ENCODE measurements around the gene PTCHD1. TPM values are rescaled to one million over a fixed set of nuclear protein-coding genes. Genes with fewer than 3 reads are reported as not detected.

PTCHD1 gene
- total and polyA plus RNA-seq, 2 of the 13 experiments (the other 11 are each of a cell fraction or from before 2014, with no cell fraction given), result not detected

DNA sequence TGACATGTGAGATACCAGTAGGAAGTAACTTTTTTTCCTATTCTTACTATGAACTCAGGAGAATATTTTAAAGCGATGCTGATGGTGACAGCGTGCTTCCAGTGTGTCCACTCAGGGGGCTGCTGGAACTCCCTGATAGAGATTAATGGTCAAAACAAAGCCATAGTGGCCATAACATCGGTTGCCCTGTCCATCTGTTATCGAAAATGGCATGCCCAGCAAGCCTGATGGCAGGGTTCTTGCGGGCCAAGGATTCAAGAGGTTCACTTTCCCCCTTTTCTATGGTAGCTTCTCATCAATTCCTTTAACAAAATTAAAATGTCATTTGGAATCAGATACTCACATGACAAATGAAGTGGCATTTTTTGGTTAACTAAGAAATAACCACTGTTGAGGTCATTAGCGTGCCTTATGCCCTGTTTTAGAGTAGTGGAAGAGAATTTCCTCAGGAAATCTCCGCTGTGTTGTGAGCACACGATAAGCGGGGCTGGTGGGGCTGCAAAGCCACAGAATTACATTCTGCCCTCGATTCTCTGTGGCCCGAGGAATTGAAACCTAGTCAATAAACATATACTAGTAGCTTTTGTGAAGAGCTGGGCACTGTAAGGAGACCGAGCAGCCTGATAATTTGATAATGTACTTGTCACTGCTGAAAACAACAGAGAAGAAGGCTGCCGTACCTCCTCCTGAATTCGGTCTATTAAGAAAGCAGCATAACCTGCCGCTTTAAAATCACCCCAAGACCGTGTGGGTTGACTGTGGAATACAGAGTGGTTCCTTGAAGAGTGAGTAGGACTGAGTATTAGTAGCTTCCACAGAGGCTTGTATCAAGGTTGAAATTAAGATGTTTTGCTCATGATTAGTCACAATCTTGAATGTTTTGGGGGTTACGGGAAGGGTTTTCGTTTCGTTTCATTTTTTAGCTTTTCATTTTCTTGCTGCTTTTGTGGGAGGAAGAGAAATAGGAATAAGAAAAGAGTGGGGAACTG, 46.7 kb downstream of the PTCHD1 start:
- Histone ChIP-seq H3K27ac (ENCODE audit: extremely low read length, insufficient read depth, low read length) (no peak overlapping the region), H3K4me3 (replicated peaks in 1 of 3; ENCODE audit: insufficient read depth in 1 of 3, low read depth in 2 of 3, low read length in 3 of 3) (no peak overlapping the region), H3K79me2 (ENCODE audit: insufficient read depth, low read length) (no peaks in the 10 kb centered on the region), H3K4me1 (ENCODE audit: insufficient read depth, low read length) (no peaks in the 10 kb centered on the region), H3K4me2 (ENCODE audit: low read depth, low read length) (no peak overlapping the region), H3K9ac (ENCODE audit: insufficient read depth, low read depth, low read length) (no peak overlapping the region), H3K27me3 (ENCODE audit: control insufficient read depth in 1 of 2, insufficient read depth in 2 of 2, low read length in 2 of 2) (no peaks in the 10 kb centered on the region), H2AFZ (ENCODE audit: low read length) (no peak overlapping the region), H3K36me3 (replicated peaks in 1 of 2; ENCODE audit: control insufficient read depth in 1 of 2, insufficient read depth in 2 of 2, low read length in 2 of 2) (no peaks in the 10 kb centered on the region), H4K20me1 (ENCODE audit: insufficient read depth, low read length) (no peaks in the 10 kb centered on the region), H3K9me3 (ENCODE audit: low read length) (no peaks in the 10 kb centered on the region)
- ChIA-PET POLR2A (no interaction called here), CTCF (ENCODE audit: low intra/inter-chr PET ratio, low total read pairs) (no interaction called here)
- DNase-seq (ENCODE audit: low spot score), result no peak
- WGBS (ENCODE audit: low lambda C conversion rate), result 24% methylated on average over 13 of the region's 19 CpGs
- in situ Hi-C loops (cut with HindIII; ENCODE audit: extremely low pct_ligation_motif_present, low pct_unique_long_range_greater_than_20kb), result no loop called here
- no peak for ATAC-seq
- TF ChIP-seq REPIN1 (CRISPR knock-in tag; IDR thresholded peaks at IDR 0.05; ENCODE audit: borderline replicate concordance, low read depth), result no peak
- no peak for TF ChIP-seq THYN1 (CRISPR knock-in tag; IDR thresholded peaks at IDR 0.05; ENCODE audit: borderline replicate concordance, low read depth)
- no peak for TF ChIP-seq KAT7 (CRISPR knock-in tag; IDR thresholded peaks at IDR 0.05; ENCODE audit: borderline replicate concordance)
- no peak for TF ChIP-seq SMARCE1 (IDR thresholded peaks at IDR 0.05; ENCODE audit: borderline replicate concordance)
- no peak for TF ChIP-seq TCF7L2 (IDR thresholded peaks at IDR 0.05; ENCODE audit: low read depth, low read length)
- no peak for TF ChIP-seq GLI4 (CRISPR knock-in tag; IDR thresholded peaks at IDR 0.05; ENCODE audit: borderline replicate concordance)
- no peak for TF ChIP-seq CEBPB (IDR thresholded peaks at IDR 0.05; ENCODE audit: borderline replicate concordance, low read depth, low read length)
- no peak for TF ChIP-seq HOXD1 (CRISPR knock-in tag; IDR thresholded peaks at IDR 0.05)
- no peak for TF ChIP-seq RXRB (CRISPR knock-in tag; IDR thresholded peaks at IDR 0.05; ENCODE audit: borderline replicate concordance)
- no peak for TF ChIP-seq ZNF878 (CRISPR knock-in tag; IDR thresholded peaks at IDR 0.05)
- TF ChIP-seq EP300 (IDR thresholded peaks at IDR 0.05; ENCODE audit: low read depth in 2 of 2, low read length in 2 of 2), result no peak
- no peak for TF ChIP-seq EP300 (CRISPR knock-in tag; IDR thresholded peaks at IDR 0.05; ENCODE audit: borderline replicate concordance)
- TF ChIP-seq, protein P1, sequence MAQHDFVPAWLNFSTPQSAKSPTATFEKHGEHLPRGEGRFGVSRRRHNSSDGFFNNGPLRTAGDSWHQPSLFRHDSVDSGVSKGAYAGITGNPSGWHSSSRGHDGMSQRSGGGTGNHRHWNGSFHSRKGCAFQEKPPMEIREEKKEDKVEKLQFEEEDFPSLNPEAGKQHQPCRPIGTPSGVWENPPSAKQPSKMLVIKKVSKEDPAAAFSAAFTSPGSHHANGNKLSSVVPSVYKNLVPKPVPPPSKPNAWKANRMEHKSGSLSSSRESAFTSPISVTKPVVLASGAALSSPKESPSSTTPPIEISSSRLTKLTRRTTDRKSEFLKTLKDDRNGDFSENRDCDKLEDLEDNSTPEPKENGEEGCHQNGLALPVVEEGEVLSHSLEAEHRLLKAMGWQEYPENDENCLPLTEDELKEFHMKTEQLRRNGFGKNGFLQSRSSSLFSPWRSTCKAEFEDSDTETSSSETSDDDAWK (CRISPR knock-in tag; IDR thresholded peaks at IDR 0.05), result no peak
- intact Hi-C loops (cut with micrococcal nuclease; ENCODE audit: unreplicated experiment), result no loop called here
- FAIRE-seq, result no peak
- BruUV-seq (replicated peaks), result no TSS peak
